CD4-positive, alpha-beta T cell treated with Interleukin-15 for 1 hour (primary cell): ENCODE results near the gene PRRX2.
"Not testable (repeated sequence)": the region's sequence is repeated elsewhere in the genome, so short reads cannot be mapped to it uniquely, and the experiment has no call there.

Source experiments
- DNase-seq: peaks from one replicate; pipeline ENCODE4 v3.0.0-alpha.2; 2020

The PRRX2 gene

DNA sequence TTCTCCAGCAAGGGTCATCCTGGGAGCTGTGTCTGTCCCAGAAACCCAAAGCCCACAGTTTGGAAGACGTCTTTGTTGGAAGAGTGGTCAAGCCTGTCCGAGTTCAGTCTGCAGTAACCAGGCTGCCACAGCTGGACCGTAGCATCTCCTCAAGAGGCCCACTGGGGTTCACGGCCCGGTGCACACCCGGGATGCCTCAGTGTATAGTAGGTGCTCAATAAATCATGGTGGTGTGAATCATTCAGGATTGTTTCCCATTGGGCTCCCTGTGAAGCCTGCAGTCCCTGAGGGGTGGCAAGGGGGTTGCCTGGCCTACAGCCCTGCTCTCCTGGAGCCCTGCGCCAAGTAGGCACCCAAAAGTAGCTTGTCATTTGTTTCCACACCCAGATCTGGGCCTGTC is 10.3 kb upstream of the PRRX2 start:
- DNase-seq: no peak

DNA sequence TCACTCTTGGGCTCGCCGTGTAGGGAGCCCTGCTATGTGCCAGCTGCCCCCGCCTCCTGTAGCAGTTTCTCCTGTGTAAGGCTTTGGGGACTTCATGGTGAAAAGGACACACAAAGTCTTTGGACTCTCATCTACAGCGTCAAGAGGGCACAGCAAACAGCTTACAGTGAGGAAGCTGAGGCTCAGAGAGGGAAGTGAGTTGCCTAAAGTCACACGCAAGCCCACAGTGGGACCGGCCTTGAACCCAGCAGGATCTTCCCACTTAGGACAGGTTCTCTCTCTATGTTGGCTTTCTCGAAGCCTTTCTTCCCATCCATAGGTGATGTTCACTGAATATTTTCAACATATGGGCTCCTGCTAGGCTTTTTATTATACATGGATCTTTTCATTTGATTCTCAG is 9.8 kb upstream of the PRRX2 start:
- DNase-seq: no peak

DNA sequence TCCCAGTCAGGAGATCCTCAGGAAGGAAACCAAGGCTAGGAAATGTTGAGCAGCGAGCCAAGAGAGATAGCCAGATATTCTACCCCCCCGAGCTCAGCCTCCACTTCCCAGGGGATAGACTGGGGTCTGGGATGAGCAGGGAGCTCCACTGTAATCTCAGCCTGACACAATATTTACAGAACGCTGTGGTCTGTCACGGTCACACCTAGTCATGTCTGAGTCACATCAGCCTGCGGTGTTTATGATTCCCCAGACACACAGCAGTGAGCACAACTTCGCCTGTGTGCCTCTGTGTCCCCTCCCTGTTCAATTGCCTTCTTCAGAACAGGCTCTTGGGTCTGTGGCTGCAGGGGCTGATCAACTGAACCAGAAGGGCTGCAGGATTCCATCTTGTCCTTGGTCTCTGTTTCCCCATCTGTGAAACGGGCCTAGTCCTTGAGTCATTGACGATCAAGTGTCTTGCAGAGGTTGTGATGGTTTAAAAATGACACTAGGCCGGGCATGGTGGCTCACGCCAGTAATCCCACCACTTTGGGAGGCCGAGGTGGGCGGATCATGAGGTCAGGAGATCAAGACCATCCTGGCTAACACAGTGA is 8.6 kb upstream of the PRRX2 start:
- DNase-seq: no peak

DNA sequence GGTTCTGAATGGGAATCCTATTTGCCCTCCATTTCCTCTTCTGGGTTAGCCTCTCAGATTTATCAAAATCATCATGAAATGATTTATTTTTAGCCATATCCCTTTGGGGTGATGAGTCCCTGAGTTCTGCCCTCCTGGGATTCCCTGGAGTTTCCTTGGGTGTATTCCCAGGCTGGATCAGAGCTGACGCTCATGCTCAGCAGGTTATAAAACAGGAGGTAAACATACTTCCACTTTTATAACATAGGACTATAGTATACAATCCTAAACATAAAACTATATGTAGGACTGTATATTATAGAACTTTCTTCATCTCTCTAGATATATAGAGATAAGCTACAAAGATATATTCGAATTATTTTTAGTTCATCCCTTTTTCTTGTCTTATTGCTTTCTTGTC is 4.4 kb upstream of the PRRX2 start:
- DNase-seq: no peak

DNA sequence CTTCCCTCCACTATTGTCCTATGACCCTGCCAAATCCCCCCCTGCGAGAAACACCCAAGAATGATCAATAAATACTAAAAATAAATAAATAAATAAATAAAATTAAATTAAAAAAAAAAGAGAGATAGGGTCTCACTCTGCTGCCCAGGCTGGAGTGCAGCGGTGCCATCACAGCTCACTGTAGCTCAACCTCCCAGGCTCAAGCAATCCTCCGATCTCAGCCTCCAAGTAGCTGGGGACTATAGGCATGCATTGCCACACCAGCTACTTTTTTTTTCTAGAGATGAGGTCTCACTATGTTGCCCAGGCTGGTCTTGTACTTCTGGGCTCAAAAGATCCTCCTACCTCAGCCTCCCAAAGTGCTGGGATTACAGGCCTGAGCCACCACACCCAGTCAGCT is 3.2 kb upstream of the PRRX2 start:
- not testable (repeated sequence) for DNase-seq

DNA sequence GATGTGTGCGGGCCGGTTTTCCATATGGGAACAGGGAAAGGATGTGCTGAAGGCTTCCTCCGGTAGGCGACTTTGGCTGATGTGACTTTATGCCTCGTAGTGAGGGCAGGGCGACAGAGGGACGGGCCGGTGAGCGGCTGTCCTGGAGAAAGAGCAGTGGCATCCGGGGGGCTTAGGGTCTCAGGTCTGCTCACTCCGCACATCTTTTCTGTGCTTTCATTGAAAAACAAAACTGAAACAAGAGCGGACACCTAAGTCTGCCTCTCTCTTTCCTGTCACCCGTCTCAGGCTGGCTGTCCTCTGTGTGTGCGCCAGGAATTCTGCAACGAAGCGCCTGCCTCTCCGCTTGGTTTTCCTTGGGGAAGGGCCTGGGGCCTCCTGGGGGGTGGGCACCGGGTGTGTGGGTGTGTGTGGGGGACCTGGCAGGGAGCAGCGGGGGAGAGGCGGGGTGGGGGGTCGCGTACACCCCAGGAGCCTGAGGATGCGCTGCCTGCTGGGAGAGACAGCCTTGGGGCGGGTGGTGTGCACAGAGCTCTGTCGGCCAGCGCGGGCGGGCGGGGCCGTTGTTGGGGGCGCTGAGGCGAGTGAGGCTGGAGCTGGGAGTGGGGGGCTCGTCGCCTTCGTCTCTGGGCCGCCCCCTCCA is 580 bp upstream of the PRRX2 start:
- no peak for DNase-seq

DNA sequence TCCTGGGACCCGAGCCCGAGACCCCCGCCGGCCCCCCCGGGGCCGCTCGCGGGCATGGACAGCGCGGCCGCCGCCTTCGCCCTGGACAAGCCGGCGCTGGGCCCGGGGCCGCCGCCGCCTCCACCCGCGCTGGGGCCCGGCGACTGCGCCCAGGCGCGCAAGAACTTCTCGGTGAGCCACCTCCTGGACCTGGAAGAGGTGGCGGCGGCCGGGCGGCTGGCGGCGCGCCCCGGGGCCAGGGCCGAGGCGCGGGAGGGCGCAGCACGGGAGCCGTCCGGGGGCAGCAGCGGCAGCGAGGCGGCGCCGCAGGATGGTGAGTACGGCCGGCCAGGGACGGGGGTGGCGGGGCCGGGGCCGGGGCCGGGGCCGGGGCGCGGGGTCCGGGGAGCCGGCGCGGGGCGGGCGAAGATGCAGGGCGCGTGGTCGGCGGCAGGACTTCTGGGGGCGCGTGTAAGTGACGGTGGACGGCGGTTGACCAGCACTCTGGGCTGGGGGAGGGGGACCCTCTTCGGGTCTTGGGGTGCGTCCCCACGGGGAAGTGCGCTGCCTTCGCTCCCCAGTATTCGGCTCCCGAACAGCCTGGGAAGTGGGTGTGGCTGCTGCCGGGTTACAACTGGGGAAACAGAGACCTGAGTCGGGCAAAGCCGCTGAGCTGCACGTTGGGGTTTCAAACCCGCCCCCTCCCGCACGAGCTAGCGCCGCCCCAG is 520 bp downstream of the PRRX2 start:
- DNase-seq: no peak

DNA sequence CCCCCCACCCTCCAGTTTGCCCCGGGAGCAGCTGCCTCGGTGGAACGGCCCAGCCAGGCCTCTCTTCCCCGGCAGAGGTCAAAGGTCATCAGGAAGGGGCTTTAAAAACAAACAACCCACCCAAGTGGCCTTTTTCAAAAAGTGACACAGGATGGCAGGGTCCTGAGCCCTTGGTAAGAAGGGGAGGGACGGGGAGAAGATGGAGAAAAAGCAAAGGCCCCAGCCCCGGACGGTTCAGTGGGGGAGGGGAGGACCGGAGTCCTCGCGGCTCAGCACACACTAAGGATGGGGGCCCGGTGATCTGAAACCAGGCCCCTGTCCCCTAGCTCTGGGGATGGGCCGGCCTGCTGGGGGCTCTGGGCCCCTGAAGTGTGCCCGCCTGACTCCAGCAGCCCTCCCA is 1.1 kb downstream of the PRRX2 start:
- DNase-seq: no peak

DNA sequence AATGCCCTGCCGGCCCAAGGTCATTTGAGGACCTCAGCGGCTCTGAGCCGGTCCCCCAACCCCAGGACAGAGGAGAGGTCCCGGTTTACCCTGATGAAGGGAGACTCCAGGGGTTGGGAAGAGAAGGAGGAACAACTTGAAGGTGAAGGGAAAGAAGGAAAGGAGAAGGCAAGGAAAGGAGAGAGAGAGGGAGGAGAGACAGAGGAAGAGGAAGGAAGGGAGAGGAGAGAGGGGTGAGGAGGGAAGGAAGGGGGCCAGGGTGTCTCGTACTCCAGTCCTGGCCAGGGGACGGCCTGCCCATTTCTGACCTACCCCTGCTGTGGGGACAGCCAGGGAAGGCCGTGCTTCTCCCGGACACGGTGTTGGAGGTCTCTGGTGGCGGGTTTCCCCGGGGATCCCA is 1.9 kb downstream of the PRRX2 start:
- no peak for DNase-seq

DNA sequence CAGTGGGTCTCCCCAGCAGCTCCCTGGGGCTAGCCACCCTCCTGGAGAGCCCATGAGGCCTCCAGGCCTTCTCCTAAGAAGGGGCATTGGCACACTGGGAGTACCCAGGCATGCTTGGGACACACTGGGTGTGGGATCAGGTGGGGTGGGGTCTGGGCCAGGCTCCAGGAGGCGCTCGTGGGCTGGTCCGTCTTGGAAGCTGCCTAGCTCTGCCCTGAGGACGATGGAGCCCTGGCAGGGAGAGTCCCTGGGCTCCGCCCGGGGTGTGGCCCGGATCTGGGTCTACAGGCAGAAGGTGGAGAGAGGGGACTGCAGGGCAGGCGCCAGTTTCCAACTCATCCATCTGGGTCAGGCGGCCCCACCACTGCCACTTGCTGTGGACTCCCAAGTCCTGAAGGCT is 2.4 kb downstream of the PRRX2 start:
- no peak for DNase-seq

DNA sequence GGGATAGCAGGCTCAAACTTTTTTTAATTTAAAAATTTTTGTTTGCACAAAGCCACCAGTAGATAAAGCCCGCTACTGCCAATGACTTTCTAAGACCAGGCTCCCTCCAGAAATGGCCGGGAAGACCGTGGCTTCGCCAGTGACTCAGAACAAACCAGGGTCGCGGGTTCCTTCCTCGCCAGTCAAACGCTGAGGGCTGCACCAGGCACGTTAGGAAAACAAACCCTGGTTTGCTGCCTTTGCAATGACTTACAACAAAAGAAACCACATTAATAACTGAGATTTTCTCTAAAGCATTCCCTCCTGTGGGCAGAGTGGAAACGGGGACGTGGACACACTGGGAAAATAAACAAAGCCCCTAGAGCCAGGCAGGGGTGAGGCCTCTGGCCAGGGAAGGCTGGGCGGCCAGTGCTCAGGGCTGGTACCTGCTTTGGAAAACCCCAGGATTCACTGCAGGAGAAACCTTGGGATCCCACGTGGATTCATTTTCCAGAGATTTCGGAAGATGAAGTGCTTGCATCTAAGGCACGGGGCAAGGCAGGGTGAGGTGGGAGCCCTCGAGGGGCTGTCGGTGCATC is 3.8 kb downstream of the PRRX2 start:
- DNase-seq: no peak

DNA sequence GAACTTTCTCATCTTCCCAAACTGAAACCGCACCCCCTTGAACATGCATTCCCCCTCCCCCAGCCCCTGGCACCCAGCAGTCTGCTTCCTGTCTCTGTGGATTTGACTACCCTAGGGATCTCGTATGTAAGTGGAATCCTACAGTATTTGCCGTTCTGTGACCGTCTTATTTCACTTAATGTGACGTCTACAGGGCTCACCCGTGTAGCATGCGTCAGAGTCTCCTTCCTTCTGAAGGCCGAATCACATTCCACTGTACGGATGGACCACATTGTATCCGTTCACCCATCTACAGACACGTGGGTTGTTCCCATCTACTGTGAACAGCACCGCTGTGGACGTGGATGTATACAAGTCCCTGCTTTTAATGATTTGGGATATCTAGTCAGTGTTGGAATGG is 4.5 kb downstream of the PRRX2 start:
- DNase-seq: no peak

DNA sequence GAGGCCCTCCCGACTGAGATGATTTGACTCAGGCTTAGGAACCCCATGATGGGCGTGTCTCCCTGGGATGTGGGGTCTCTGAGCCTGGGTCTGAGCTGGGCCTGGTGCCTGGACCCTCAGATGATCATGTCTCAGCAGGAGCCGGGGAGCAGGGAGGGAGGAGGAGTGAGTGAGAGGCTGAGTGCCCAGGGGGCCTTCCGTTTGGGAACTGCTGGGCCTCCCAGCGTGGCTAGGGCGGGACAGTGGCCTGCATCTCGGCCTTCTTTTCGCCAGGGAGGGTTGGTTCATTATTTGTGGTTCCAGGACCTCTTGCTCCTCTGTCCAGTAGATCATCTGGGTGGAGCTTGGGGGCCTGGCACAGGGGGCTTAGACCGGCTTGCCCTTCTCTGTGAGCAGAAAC is 5.6 kb downstream of the PRRX2 start:
- no peak for DNase-seq

DNA sequence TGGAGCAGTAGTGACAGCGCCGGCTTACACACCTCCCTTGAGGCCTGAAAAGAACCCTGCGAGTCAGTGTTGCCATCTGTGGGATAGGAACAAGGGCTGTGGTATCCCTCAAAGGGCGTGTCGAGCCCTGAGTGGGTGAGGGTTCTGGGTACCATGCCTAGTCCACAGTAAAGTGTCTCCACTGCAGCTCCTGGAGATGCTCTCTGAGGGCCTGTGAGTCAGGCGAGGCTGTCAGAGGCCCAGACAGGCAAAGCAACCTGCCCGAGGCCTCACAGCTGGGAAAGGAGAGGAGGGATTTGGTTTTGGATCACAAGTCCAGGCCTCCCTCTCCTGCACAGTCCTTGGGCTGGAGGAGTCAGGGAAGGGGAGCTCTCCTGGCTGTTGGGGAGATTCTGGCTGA is 6.1 kb downstream of the PRRX2 start:
- DNase-seq: no peak

DNA sequence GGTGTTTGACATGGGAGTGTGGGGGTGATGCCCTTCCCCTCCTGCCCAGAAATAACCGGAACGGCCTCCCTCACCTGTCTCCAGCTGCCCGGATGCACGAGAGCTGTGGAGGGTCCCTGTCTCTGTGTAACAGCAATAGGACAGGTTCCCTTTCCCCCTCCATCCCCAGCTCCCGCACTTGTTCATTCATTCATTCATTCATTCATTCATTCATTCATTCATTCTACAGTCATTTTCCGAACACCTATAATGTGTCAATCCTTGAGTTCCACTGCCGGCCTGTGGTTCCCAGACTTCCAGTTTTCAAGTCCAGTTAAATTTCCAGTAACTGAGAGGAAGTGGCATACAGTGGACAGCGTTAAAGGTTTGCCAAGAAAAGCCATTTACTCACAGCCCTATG is 7.3 kb downstream of the PRRX2 start:
- no peak for DNase-seq

DNA sequence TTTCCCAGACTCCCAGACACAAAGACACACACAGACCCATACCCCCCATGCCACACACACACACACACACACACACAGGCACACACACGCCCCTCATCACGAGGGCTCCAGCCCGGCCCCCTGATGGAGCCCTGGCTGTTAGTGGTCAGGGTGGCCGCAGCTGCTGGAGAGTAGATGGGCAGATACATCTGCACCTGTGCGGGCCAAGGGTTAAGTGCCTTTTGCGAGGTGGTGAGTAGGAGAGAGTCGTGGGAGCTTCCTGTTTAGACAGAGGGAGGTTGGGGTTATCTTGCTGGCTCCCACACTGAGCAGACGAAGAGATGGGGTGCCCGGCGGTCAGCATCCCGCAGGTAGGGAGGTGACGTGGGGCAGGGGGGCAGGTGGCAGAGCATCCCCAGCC is 8.2 kb downstream of the PRRX2 start:
- no peak for DNase-seq

DNA sequence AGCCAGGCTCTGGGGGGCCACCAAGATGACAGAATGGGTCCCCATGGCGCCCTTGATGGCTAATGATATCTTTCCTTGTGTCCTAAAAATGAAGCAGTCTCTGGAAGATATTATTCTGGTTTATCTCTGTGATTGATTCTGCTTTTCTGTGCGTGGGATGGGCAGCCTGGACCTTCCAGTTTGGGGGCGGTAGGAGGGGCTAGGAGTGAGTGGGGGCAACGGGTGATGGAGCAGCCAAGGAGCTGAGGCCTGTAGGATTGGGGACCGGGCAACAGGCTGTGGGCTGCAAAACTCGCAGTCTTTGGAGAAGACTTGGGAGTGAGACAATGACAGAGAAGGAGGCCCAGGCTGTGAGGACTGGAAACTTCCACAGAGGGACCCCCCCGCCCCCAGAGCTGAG is 8.8 kb downstream of the PRRX2 start:
- DNase-seq: no peak

DNA sequence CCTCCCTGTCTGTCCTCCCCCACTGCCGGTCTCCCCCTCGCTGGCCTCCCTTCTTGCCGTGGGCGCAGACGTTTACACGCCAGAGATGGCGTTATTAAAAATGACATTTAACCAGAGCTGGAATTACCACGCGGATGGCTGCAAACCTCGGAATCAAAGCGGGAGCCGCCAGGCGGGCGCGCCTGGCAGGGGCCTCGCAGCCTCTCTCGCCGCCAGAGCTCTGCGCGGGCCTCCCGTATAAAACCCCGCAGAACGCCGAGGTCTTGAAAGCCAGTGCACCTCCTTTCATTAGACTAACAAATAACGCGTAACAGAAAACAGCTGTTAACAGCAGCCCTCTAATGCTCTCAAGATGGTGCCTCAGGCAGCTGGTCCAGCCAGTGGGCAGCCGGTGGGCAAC is 10.2 kb downstream of the PRRX2 start:
- DNase-seq: no peak

DNA sequence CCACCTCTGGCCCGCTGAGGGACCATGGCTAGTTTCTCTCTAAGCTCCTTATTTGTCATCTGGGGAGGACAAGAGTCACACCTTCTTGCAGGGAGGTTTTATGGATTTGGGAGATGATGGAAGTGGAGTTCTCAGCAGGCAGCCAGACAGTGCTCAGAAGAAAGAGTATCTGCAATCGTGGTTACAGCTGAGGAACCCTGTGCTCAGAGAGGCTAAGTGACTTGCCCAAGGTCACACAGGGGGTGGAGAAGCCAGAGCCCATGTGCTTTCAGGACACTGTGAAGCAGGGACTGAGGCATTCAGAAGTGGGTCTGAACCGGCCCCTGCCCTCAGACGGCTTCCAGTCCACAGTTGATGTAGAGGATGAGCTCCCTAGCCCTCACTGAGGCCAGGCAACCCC is 10.8 kb downstream of the PRRX2 start:
- DNase-seq: no peak

DNA sequence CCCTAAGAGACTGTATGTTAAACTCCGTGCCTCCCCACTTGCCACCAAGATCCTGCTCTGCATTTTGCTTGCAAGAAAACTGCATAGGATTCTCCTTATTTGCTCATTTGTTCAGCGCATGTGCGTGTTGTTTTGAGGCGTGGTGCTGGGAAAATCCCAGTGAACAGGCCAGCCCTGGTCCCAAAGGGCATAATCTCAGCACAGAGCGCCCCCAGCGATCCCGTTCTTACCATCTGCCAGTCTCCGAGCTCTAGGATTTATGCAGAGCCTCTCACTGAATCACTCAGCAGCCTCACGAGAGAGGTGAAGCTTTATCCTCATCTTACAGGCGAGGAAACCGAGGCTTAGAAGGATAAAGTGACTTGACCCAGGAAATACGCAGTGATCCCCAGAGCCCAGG is 11.5 kb downstream of the PRRX2 start:
- no peak for DNase-seq

DNA sequence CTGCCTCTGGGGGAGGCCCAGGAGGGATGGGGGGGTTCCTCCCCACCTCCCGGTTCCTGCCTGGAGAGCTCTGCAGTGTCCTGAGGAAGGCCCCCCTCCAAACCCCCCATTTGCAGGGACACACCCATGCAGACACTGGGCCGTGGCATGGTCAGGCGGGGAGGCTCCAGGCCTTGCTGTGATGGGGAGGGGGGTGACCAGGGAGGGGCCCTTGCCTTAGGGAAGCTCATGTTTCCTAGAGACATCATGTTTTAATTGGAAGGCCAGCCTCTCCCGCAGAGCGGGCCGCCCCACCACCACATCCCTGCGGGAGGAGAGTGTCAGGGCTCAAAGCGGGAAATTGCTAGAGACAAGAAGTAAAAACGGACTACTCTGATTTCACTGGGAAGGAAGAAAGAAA is 12.0 kb downstream of the PRRX2 start:
- DNase-seq: no peak

DNA sequence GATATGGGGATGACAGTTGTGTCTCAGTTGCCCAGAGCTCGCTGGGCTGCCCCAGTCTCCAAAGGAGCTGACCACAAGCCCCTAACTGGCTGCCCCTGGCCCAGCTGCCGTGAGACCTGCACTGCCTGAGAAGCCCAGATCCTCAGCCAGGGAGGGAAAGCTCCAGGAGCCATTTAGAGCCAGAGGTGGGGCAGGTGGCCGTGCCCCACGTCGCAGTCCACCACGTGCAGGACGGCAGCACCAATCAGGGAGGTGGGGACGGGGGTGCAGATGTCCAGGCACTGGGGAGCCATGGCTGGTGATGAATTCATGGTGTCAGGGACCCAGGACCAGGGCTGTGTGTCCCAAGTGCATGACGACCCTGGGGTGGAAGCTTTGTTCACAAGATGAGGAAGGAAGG is 13.4 kb downstream of the PRRX2 start:
- no peak for DNase-seq

DNA sequence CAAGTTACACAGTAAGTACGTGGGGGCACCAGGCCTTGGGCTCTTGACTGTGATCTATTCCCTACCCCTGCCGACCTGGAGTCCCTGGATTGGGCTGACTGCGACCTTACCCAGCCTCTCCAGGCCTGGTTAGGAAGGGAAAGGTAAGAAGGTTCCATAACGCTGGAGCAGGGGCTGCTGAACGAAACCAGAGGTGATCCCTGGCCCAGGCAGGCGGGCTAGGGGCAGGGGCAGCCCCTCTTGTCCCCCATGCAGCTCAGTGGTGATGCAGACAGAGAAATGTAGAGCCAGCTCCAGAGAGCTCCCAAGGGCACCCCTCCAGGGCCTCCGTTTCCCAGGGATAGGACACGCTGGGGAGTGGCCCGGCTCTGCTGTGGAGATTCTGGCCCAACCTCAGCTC is 14.1 kb downstream of the PRRX2 start:
- no peak for DNase-seq

DNA sequence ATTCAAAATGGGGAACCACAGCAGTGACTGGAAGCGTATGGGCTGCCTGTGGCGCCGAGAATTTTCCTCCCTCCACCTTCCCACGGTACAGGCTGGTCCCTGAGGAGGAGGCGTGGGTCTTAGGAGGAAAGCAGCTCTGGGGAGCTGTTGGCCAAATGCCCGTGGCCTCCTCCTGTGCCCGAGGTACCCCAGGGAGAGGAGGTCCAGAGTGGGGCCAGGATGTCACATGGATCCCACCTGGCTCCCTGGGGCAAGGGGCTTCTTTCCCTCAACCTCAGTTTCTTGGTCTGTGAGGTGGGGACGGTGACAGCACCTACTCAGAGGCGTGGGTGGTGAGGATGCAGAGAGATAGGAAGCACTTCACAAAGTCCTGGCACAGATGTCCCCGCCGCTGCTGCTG is 16.5 kb downstream of the PRRX2 start:
- DNase-seq: no peak

DNA sequence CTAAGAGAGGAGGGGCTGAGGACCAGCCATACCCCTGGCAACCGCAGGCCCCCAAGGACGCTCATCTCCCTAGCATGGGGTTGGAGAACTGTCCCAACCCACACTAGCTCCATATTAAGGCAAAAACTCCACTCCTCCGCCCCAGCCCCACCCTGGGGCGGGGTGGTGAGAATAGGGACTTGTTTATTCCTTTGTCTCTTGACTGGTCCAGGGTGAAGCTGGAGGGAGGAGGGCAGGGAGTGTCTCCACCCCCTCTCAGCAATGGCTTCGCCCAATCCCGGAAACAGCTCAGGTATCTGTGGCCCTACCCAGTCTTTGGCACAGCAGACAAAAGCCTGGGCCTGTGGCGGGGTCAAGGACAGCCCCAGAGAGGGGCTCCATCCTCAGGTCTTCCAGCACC is 16.9 kb downstream of the PRRX2 start:
- DNase-seq: no peak
